ENCODE results near the gene SGF29. TPM values are rescaled to one million over a fixed set of nuclear protein-coding genes. Genes with fewer than 3 reads are reported as not detected.
"Not testable (repeated sequence)": the region's sequence is repeated elsewhere in the genome, so short reads cannot be mapped to it uniquely, and the experiment has no call there.

The SGF29 gene
- total and polyA plus RNA-seq, 2 of the 4 experiments (the other 2 are of a cell fraction): 4.3 to 7.7 TPM

GRCh38 chr16:28563218-28563617, 9.5 kb downstream of the SGF29 start:
- WGBS, 2 experiments (ENCODE audit: extremely low coverage in 2 of 2, insufficient read length in 1 of 2): 100% methylated on average over 1 of the region's 6 CpGs; no CpG with 5 or more reads in 1 of the 2 experiments
- CTCF ChIA-PET: no interaction called here

GRCh38 chr16:28566233-28566925, 12.7 kb downstream of the SGF29 start:
- H2BK20ac ChIP-seq (ENCODE audit: low read depth, low read length); H3K4me3 ChIP-seq (ENCODE audit: insufficient read depth, low read depth, low read length); H2AK9ac ChIP-seq (replicated peaks; ENCODE audit: low read depth, low read length, poor library complexity); H3K9me1 ChIP-seq (ENCODE audit: insufficient read depth, low read length); H3K23ac ChIP-seq (ENCODE audit: low read depth, low read length); H3K18ac ChIP-seq (ENCODE audit: low read depth, low read length); H4K20me1 ChIP-seq (ENCODE audit: insufficient read depth, low read length); H3K27me3 ChIP-seq (ENCODE audit: control insufficient read depth, insufficient read depth, low read length); H2AFZ ChIP-seq (replicated peaks; ENCODE audit: low read length, poor library complexity); H3K4me2 ChIP-seq (ENCODE audit: low read depth, low read length); H4K8ac ChIP-seq (ENCODE audit: low read depth in 2 of 2, low read length in 2 of 2); POLR2A ChIA-PET (ENCODE audit: unreplicated experiment); in situ Hi-C loops (cut with MboI; ENCODE audit: low sequenced_read_pairs); H3K9ac ChIP-seq (ENCODE audit: low read depth, low read length); H2BK5ac ChIP-seq (ENCODE audit: low read depth, low read length, poor library complexity, severe bottlenecking); H3K56ac ChIP-seq (ENCODE audit: extremely low read depth, insufficient read depth, low read length); H3K36me3 ChIP-seq (ENCODE audit: control insufficient read depth, insufficient read depth, low read length); ATAC-seq (ENCODE audit: low read depth); BruUV-seq (replicated peaks); dilution Hi-C loops (cut with HindIII; ENCODE audit: low sequenced_read_pairs, unreplicated experiment); H4K5ac ChIP-seq (ENCODE audit: low read depth, low read length); intact Hi-C loops (cut with micrococcal nuclease); H3K14ac ChIP-seq (replicated peaks; ENCODE audit: low read depth, low read length); H4K91ac ChIP-seq (ENCODE audit: insufficient read depth, low read depth, low read length); DNase-seq; H3K27ac ChIP-seq (ENCODE audit: insufficient read depth, low read length); CTCF ChIA-PET; H3K9me3 ChIP-seq (ENCODE audit: control insufficient read depth, insufficient read depth, low read length); H2AK5ac ChIP-seq (ENCODE audit: low read depth, low read length); H3K4me1 ChIP-seq (ENCODE audit: control insufficient read depth, insufficient read depth, low read length); H2BK15ac ChIP-seq (ENCODE audit: low read depth, low read length); H3K4ac ChIP-seq (ENCODE audit: low read depth, low read length); H2BK120ac ChIP-seq (ENCODE audit: low read depth, low read length): not testable (repeated sequence)
- no CpG with 5 or more reads among the region's 4 CpGs for WGBS, 2 experiments (ENCODE audit: extremely low coverage in 2 of 2, insufficient read length in 1 of 2)
- H3K79me1 ChIP-seq (ENCODE audit: low read depth in 1 of 2, low read length in 2 of 2): peaks cover 14 to 35% of the 10 kb centered on the region in 2 experiments

More at GRCh38 chr16:28563218-28563617, 9.5 kb downstream of the SGF29 start:
- H2AK5ac ChIP-seq (ENCODE audit: low read depth, low read length): no peak overlapping the region
- H3K14ac ChIP-seq (replicated peaks; ENCODE audit: low read depth, low read length): no peak overlapping the region
- POLR2A ChIA-PET (ENCODE audit: unreplicated experiment): no interaction called here
- H3K18ac ChIP-seq (ENCODE audit: low read depth, low read length): no peak overlapping the region
- H3K4ac ChIP-seq (ENCODE audit: low read depth, low read length): no peak overlapping the region
- no TSS peak for BruUV-seq (replicated peaks)
- in situ Hi-C loops (cut with MboI; ENCODE audit: low sequenced_read_pairs) (no loop called here), intact Hi-C loops (cut with micrococcal nuclease) (no loop called here), dilution Hi-C loops (cut with HindIII; ENCODE audit: low sequenced_read_pairs, unreplicated experiment) (no loop called here)
- no peak overlapping the region for H2BK5ac ChIP-seq (ENCODE audit: low read depth, low read length, poor library complexity, severe bottlenecking)
- peaks cover 5% of the 10 kb centered on the region for H3K36me3 ChIP-seq (ENCODE audit: control insufficient read depth, insufficient read depth, low read length)
- H4K8ac ChIP-seq (ENCODE audit: low read depth in 2 of 2, low read length in 2 of 2): no peak overlapping the region
- no peak overlapping the region for H4K91ac ChIP-seq (ENCODE audit: insufficient read depth, low read depth, low read length)
- no peak for DNase-seq
- H4K20me1 ChIP-seq (ENCODE audit: insufficient read depth, low read length): no peaks in the 10 kb centered on the region
- no peak overlapping the region for H3K4me2 ChIP-seq (ENCODE audit: low read depth, low read length)
- H2AFZ ChIP-seq (replicated peaks; ENCODE audit: low read length, poor library complexity): no peak overlapping the region
- H2BK120ac ChIP-seq (ENCODE audit: low read depth, low read length): no peak overlapping the region
- H3K23ac ChIP-seq (ENCODE audit: low read depth, low read length): no peak overlapping the region
- no peaks in the 10 kb centered on the region for H3K27me3 ChIP-seq (ENCODE audit: control insufficient read depth, insufficient read depth, low read length)
- no peak overlapping the region for H2BK20ac ChIP-seq (ENCODE audit: low read depth, low read length)
- H2AK9ac ChIP-seq (replicated peaks; ENCODE audit: low read depth, low read length, poor library complexity): no peak overlapping the region
- no peak overlapping the region for H3K4me3 ChIP-seq (ENCODE audit: insufficient read depth, low read depth, low read length)
- TF ChIP-seq FOS (IDR thresholded peaks at IDR 0.05; ENCODE audit: low read depth, low read length) (no peak), RAD21 (IDR thresholded peaks at IDR 0.05; ENCODE audit: low read length) (no peak), MAFK (IDR thresholded peaks at IDR 0.05; ENCODE audit: low read depth, low read length) (no peak)
- H3K9me3 ChIP-seq (ENCODE audit: control insufficient read depth, insufficient read depth, low read length): peaks cover 3% of the 10 kb centered on the region
- no peak overlapping the region for H3K9ac ChIP-seq (ENCODE audit: low read depth, low read length)
- H3K9me1 ChIP-seq (ENCODE audit: insufficient read depth, low read length): peaks cover 6% of the 10 kb centered on the region; the same call in 1 of the 2 replicates
- no peak overlapping the region for H3K27ac ChIP-seq (ENCODE audit: insufficient read depth, low read length)
- no peak for ATAC-seq (ENCODE audit: low read depth)
- H4K5ac ChIP-seq (ENCODE audit: low read depth, low read length): no peak overlapping the region
- H3K4me1 ChIP-seq (ENCODE audit: control insufficient read depth, insufficient read depth, low read length): peaks cover 6% of the 10 kb centered on the region; the same call in 1 of the 2 replicates
- no peak overlapping the region for H3K56ac ChIP-seq (ENCODE audit: extremely low read depth, insufficient read depth, low read length)
- no peak overlapping the region for H2BK15ac ChIP-seq (ENCODE audit: low read depth, low read length)
- H3K79me1 ChIP-seq (ENCODE audit: low read depth in 1 of 2, low read length in 2 of 2): peaks cover 14 to 27% of the 10 kb centered on the region in 2 experiments

All from IMR-90 (cell line).